SU-DHL-6 (cell line): ENCODE data around the gene GRN.

Experiments used
- H2AFZ ChIP-seq: fragments of 200-600 bp; sonication (generic); 2 replicates; pipeline ENCODE4 v1.6.1; 2014; ENCODE audit warnings: low read depth, mild to moderate bottlenecking, moderate library complexity, mixed read lengths, antibody characterized with exemption, low read length; ENCODE audit not compliant: severe bottlenecking
- H3F3A ChIP-seq: fragments of 200-600 bp; shearing (Covaris generic); 2 replicates; pipeline ENCODE4 v1.6.0; 2016; ENCODE audit warnings: antibody characterized with exemption, mild to moderate bottlenecking; ENCODE audit not compliant: insufficient read depth
- H3K27ac ChIP-seq: fragments of 200-600 bp; sonication (generic); 2 replicates; pipeline ENCODE4 v1.5.1; 2016; ENCODE audit warnings: low read depth, mild to moderate bottlenecking, low read length, moderate library complexity, mixed read lengths
- H3K27me3 ChIP-seq: fragments of 200-600 bp; sonication (generic), shearing (Covaris generic); 2 replicates; pipeline ENCODE4 v1.6.0; 2014; ENCODE audit warnings: mild to moderate bottlenecking, low read length
- H3K36me3 ChIP-seq: fragments of 200-600 bp; sonication (generic); 2 replicates; pipeline ENCODE4 v1.6.1; 2014; ENCODE audit warnings: mild to moderate bottlenecking, low read length, mixed read lengths
- H3K4me2 ChIP-seq: fragments of 300-600, 200-600 bp; shearing (Covaris generic), sonication (generic); 2 replicates; pipeline ENCODE4 v1.6.0; 2014; ENCODE audit warnings: low read length, low read depth, mild to moderate bottlenecking; ENCODE audit not compliant: poor library complexity, severe bottlenecking
- H3K4me3 ChIP-seq: fragments of 200-600 bp; sonication (generic); 2 replicates; pipeline ENCODE4 v1.5.1; 2014; ENCODE audit warnings: antibody characterized with exemption, low read length, mild to moderate bottlenecking, mixed read lengths; ENCODE audit not compliant: insufficient read depth, poor library complexity, severe bottlenecking
- H3K79me2 ChIP-seq: fragments of 200-600 bp; sonication (generic); 2 replicates; pipeline ENCODE4 v1.6.1; 2014; ENCODE audit warnings: mild to moderate bottlenecking, low read length, moderate library complexity; ENCODE audit not compliant: insufficient read depth
- H3K9ac ChIP-seq: fragments of 200-600 bp; sonication (generic); 2 replicates; pipeline ENCODE4 v1.7.0; 2014; ENCODE audit warnings: mild to moderate bottlenecking, low read length
- H3K9me2 ChIP-seq: fragments of 200-600 bp; sonication (generic); replicated peaks from 2 replicates; pipeline ENCODE4 v1.6.1; 2014; ENCODE audit warnings: low read length; ENCODE audit not compliant: insufficient read depth
- H3K9me3 ChIP-seq: fragments of 200-600 bp; sonication (generic); 2 replicates; pipeline ENCODE4 v1.6.1; 2014; ENCODE audit warnings: low read length, mixed read lengths; ENCODE audit not compliant: insufficient read depth
- H4K20me1 ChIP-seq: fragments of 200-600 bp; sonication (generic); 2 replicates; pipeline ENCODE4 v1.6.1; 2014; ENCODE audit warnings: low read depth, mild to moderate bottlenecking, antibody characterized with exemption, low read length, moderate library complexity, mixed read lengths
- EZH2phosphoT487 ChIP-seq: fragments of 200-600 bp; sonication (generic), shearing (Covaris generic); conservative IDR thresholded peaks from 2 replicates; pipeline ENCODE4 v1.6.1; 2018; ENCODE audit warnings: mild to moderate bottlenecking, antibody characterized with exemption, low read length, moderate library complexity, mixed read lengths
- TF ChIP-seq, protein P1 (sequence below): fragments of 200-600 bp; sonication (generic); IDR thresholded peaks from one replicate; pipeline ENCODE4 v1.5.1; 2017; ENCODE audit warnings: antibody characterized with exemption, mild to moderate bottlenecking, low read length, moderate library complexity; ENCODE audit not compliant: insufficient read depth, poor library complexity, severe bottlenecking

The GRN gene

DNA sequence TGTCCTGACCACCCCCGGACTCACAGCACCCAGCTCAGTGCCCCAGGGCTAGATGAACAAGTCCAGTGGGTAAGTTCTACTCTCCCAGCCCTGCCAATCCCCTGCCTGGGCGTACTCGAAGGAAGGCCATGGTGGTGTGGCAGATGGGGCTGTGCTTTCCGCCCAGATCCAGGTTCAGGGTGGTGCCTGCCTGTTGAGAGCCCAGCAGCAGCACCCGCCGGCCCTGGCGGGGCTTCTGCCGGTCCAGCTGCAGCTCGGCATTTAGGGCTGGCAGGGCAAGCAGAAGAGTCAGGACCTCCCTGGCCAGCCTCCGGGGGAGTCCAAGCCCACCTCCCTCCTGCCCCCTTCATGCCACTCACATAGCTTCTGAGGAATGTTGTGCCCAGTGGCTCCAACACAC lies 34.8 kb downstream of the GRN start:
- no peak overlapping the region for H3K4me2 ChIP-seq
- TF ChIP-seq, protein P1, sequence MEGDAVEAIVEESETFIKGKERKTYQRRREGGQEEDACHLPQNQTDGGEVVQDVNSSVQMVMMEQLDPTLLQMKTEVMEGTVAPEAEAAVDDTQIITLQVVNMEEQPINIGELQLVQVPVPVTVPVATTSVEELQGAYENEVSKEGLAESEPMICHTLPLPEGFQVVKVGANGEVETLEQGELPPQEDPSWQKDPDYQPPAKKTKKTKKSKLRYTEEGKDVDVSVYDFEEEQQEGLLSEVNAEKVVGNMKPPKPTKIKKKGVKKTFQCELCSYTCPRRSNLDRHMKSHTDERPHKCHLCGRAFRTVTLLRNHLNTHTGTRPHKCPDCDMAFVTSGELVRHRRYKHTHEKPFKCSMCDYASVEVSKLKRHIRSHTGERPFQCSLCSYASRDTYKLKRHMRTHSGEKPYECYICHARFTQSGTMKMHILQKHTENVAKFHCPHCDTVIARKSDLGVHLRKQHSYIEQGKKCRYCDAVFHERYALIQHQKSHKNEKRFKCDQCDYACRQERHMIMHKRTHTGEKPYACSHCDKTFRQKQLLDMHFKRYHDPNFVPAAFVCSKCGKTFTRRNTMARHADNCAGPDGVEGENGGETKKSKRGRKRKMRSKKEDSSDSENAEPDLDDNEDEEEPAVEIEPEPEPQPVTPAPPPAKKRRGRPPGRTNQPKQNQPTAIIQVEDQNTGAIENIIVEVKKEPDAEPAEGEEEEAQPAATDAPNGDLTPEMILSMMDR, result no peak
- TF ChIP-seq EZH2phosphoT487, result no peak

GRCh38 chr17:44380767-44381166 lies 35.7 kb downstream of the GRN start:
- H3K79me2 ChIP-seq, result no peaks in the 10 kb centered on the region
- H3K4me3 ChIP-seq, result no peak overlapping the region
- no peaks in the 10 kb centered on the region for H3K36me3 ChIP-seq
- no peak overlapping the region for H3K4me2 ChIP-seq
- no peaks in the 10 kb centered on the region for H4K20me1 ChIP-seq
- H3K27ac ChIP-seq, result no peak overlapping the region
- H2AFZ ChIP-seq, result no peak overlapping the region
- no peaks in the 10 kb centered on the region for H3K9me2 ChIP-seq
- H3K9ac ChIP-seq, result no peak overlapping the region
- no peaks in the 10 kb centered on the region for H3F3A ChIP-seq
- H3K9me3 ChIP-seq, result no peaks in the 10 kb centered on the region
- H3K27me3 ChIP-seq, result no peaks in the 10 kb centered on the region
- no peak for TF ChIP-seq EZH2phosphoT487
- TF ChIP-seq, protein P1, result no peak

More for the DNA sequence above, 34.8 kb downstream of the GRN start:
- Histone ChIP-seq H3F3A (no peaks in the 10 kb centered on the region), H3K9me2 (no peaks in the 10 kb centered on the region), H3K9ac (no peak overlapping the region), H2AFZ (no peak overlapping the region), H3K27me3 (no peaks in the 10 kb centered on the region), H3K9me3 (no peaks in the 10 kb centered on the region), H3K79me2 (no peaks in the 10 kb centered on the region), H3K36me3 (no peaks in the 10 kb centered on the region), H3K4me3 (no peak overlapping the region), H3K27ac (no peak overlapping the region), H4K20me1 (no peaks in the 10 kb centered on the region)

- Histone ChIP-seq H4K20me1 (no peaks in the 10 kb centered on the region), H3K9me3 (no peaks in the 10 kb centered on the region), H3K27ac (no peak overlapping the region), H3K36me3 (no peaks in the 10 kb centered on the region), H3K9ac (no peak overlapping the region), H3K27me3 (no peaks in the 10 kb centered on the region), H3K4me2 (no peak overlapping the region), H3K79me2 (no peaks in the 10 kb centered on the region), H2AFZ (no peak overlapping the region), H3K9me2 (no peaks in the 10 kb centered on the region), H3K4me3 (no peak overlapping the region), H3F3A (no peaks in the 10 kb centered on the region)
- no peak for TF ChIP-seq EZH2phosphoT487
- TF ChIP-seq, protein P1, result no peak
These were observed 36.8 kb downstream of the GRN start for GRCh38 chr17:44381810-44382305.
